ENCODE measurements around the gene NPIPA5. TPM values are rescaled to one million over a fixed set of nuclear protein-coding genes. Genes with fewer than 3 reads are reported as not detected.
"Not testable (repeated sequence)": the region's sequence is repeated elsewhere in the genome, so short reads cannot be mapped to it uniquely, and the experiment has no call there.

The NPIPA5 gene
- total and polyA plus RNA-seq, 2 donors (not counting 3 experiments of a cell fraction or from before 2014, with no cell fraction given) = 11.3 to 19.6 TPM

GRCh38 chr16:15314562-15314961 is 63.5 kb downstream of the NPIPA5 start:
- DNase-seq (ENCODE audit: low read depth, low spot score); H3K27ac ChIP-seq (ENCODE audit: insufficient read depth, low read depth, low read length); H3K9me3 ChIP-seq (replicated peaks; ENCODE audit: control insufficient read depth, insufficient read depth, low read length); H3K36me3 ChIP-seq (ENCODE audit: control insufficient read depth in 2 of 2, extremely low read depth in 1 of 2, insufficient read depth in 2 of 2, low read length in 2 of 2); H3K4me1 ChIP-seq (ENCODE audit: control insufficient read depth, extremely low read depth, insufficient read depth, low read length); intact Hi-C loops (cut with micrococcal nuclease); H3K9me1 ChIP-seq (replicated peaks; ENCODE audit: control insufficient read depth, extremely low read depth, insufficient read depth, low read length); H3K4me2 ChIP-seq (ENCODE audit: insufficient read depth, low read length); H4K20me1 ChIP-seq (replicated peaks; ENCODE audit: control insufficient read depth, extremely low read depth, insufficient read depth, low read length); H3K4me3 ChIP-seq (replicated peaks in 1 of 3; ENCODE audit: insufficient read depth in 1 of 3, low read depth in 1 of 3, low read length in 3 of 3); POLR2A ChIA-PET; H3K27me3 ChIP-seq (ENCODE audit: control insufficient read depth in 2 of 2, insufficient read depth in 2 of 2, low read length in 2 of 2); dilution Hi-C loops (cut with MboI; ENCODE audit: extremely low pct_ligation_motif_present, low sequenced_read_pairs); H3K79me2 ChIP-seq (ENCODE audit: control insufficient read depth, insufficient read depth, low read length); BruUV-seq (replicated peaks); FAIRE-seq; H2AFZ ChIP-seq (ENCODE audit: low read depth, low read length); H3K9ac ChIP-seq (replicated peaks; ENCODE audit: extremely low read depth, insufficient read depth, low read length); CTCF ChIA-PET: not testable (repeated sequence)

Other genes with a start within 250 kb of the NPIPA5 start
- 0.22 and 0.32 TPM in 2 replicates for gene MPV17L, start 17.5 kb upstream of the NPIPA5 start, total RNA-seq
- gene MPV17L, start 17.5 kb upstream of the NPIPA5 start, polyA plus RNA-seq = 0.06 and 0.18 TPM in 2 replicates
- gene BMERB1, start 56.3 kb upstream of the NPIPA5 start, total RNA-seq = 14.1 and 27.2 TPM in 2 replicates
- 17.4 and 18.6 TPM in 2 replicates for gene BMERB1, start 56.3 kb upstream of the NPIPA5 start, polyA plus RNA-seq